ENCODE data around the gene PACRG. TPM values are rescaled to one million over a fixed set of nuclear protein-coding genes. Genes with fewer than 3 reads are reported as not detected.

The PACRG gene
- total RNA-seq, 1 experiment from 2014 or later, result 0.59 TPM

DNA sequence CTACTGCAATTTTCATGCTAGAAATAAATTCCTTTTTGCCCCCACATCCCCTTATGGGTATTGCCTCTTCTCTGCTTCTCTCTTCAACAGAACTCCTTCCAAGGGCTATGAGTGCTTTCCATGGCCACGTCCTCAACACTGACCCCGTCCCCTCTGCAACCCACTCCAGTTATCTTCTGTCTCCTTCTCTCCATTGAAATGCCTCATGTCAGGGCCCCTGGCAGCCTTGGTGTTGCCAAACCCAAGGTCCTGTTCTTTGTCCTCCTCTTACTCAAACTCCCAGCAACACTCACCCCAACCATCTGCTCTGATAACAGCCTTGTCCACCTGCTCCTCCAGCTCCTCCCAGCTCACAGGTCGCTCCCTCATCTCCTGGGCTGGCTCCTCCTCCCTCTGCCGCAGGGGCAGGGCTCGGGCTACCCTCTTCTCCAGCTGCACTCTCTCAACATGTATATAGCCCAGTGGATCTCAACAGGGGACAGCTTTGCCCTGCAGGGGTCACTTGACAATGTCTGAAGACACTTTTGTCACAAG lies 490.7 kb downstream of the PACRG start:
- in situ Hi-C loops (cut with HindIII; ENCODE audit: low pct_unique_long_range_greater_than_20kb, low sequenced_read_pairs) (no loop called here), intact Hi-C loops (cut with micrococcal nuclease; ENCODE audit: unreplicated experiment) (no loop called here)
- ChIA-PET CTCF (no interaction called here), POLR2A (no interaction called here)
- Histone ChIP-seq H3K4me1 (ENCODE audit: control insufficient read depth, insufficient read depth, low read length) (no peaks in the 10 kb centered on the region), H3K27me3 (ENCODE audit: control insufficient read depth, insufficient read depth, low read length) (no peaks in the 10 kb centered on the region), H3K9me3 (ENCODE audit: control insufficient read depth, insufficient read depth, low read depth, low read length) (no peaks in the 10 kb centered on the region), H3K27ac (ENCODE audit: low read length) (no peak overlapping the region), H3K4me3 (ENCODE audit: low read depth in 2 of 2, low read length in 2 of 2) (no peak overlapping the region), H3K36me3 (ENCODE audit: control insufficient read depth, insufficient read depth, low read length) (no peaks in the 10 kb centered on the region)
- no TSS peak for BruUV-seq (replicated peaks)
- ATAC-seq (no peak), DNase-seq (ENCODE audit: low read depth, low spot score) (no peak)
- TF ChIP-seq, protein P1, sequence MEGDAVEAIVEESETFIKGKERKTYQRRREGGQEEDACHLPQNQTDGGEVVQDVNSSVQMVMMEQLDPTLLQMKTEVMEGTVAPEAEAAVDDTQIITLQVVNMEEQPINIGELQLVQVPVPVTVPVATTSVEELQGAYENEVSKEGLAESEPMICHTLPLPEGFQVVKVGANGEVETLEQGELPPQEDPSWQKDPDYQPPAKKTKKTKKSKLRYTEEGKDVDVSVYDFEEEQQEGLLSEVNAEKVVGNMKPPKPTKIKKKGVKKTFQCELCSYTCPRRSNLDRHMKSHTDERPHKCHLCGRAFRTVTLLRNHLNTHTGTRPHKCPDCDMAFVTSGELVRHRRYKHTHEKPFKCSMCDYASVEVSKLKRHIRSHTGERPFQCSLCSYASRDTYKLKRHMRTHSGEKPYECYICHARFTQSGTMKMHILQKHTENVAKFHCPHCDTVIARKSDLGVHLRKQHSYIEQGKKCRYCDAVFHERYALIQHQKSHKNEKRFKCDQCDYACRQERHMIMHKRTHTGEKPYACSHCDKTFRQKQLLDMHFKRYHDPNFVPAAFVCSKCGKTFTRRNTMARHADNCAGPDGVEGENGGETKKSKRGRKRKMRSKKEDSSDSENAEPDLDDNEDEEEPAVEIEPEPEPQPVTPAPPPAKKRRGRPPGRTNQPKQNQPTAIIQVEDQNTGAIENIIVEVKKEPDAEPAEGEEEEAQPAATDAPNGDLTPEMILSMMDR (IDR thresholded peaks at IDR 0.05), result no peak
- no peak for TF ChIP-seq TCF7L2 (IDR thresholded peaks at IDR 0.05; ENCODE audit: low read depth, low read length)
- TF ChIP-seq, protein P2, sequence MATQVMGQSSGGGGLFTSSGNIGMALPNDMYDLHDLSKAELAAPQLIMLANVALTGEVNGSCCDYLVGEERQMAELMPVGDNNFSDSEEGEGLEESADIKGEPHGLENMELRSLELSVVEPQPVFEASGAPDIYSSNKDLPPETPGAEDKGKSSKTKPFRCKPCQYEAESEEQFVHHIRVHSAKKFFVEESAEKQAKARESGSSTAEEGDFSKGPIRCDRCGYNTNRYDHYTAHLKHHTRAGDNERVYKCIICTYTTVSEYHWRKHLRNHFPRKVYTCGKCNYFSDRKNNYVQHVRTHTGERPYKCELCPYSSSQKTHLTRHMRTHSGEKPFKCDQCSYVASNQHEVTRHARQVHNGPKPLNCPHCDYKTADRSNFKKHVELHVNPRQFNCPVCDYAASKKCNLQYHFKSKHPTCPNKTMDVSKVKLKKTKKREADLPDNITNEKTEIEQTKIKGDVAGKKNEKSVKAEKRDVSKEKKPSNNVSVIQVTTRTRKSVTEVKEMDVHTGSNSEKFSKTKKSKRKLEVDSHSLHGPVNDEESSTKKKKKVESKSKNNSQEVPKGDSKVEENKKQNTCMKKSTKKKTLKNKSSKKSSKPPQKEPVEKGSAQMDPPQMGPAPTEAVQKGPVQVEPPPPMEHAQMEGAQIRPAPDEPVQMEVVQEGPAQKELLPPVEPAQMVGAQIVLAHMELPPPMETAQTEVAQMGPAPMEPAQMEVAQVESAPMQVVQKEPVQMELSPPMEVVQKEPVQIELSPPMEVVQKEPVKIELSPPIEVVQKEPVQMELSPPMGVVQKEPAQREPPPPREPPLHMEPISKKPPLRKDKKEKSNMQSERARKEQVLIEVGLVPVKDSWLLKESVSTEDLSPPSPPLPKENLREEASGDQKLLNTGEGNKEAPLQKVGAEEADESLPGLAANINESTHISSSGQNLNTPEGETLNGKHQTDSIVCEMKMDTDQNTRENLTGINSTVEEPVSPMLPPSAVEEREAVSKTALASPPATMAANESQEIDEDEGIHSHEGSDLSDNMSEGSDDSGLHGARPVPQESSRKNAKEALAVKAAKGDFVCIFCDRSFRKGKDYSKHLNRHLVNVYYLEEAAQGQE (IDR thresholded peaks at IDR 0.05; ENCODE audit: insufficient read depth in 1 of 2, low read depth in 2 of 2, low read length in 1 of 2), result no peak
- TF ChIP-seq SIN3A (IDR thresholded peaks at IDR 0.05; ENCODE audit: borderline replicate concordance, insufficient read depth, low read depth, low read length), result no peak
- no peak for TF ChIP-seq POLR2AphosphoS5 (IDR thresholded peaks at IDR 0.05; ENCODE audit: low read depth, low read length)

DNA sequence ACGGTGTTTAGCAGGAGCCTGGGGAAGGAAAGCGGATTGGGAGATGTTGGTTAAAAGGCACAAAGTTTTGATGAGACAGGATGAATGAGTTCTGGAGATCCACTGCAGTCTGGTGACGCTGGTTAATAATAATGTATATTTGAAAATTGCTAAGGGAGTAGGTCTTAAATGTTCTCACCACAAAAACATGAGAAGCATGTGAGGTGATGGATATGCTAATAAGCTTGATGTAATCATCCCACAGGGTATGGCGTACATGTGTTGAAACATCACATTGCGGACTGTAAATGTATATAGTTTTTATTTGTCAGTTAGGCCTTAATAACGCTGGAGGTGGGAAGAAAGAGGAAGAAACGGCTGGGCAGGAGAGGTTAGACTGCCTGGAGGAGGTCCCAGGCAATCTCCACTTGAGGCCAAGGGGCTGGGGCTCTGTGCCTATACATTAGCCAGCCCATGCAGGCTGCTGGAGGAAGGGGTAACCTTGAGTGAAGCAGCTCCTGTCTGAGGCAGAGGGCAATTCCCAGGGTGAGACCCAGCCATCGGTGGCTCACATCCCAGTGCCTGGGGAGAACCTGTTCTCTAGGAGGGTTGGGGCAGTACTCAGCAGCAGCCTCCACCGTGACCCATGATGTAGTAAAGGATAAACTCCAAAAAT lies 498.5 kb downstream of the PACRG start:
- no peak for ATAC-seq
- intact Hi-C loops (cut with micrococcal nuclease; ENCODE audit: unreplicated experiment) (no loop called here), in situ Hi-C loops (cut with HindIII; ENCODE audit: low pct_unique_long_range_greater_than_20kb, low sequenced_read_pairs) (no loop called here)
- Histone ChIP-seq H3K27me3 (ENCODE audit: control insufficient read depth, insufficient read depth, low read length) (no peaks in the 10 kb centered on the region), H3K9me3 (ENCODE audit: control insufficient read depth, insufficient read depth, low read depth, low read length) (no peaks in the 10 kb centered on the region), H3K4me1 (ENCODE audit: control insufficient read depth, insufficient read depth, low read length) (no peaks in the 10 kb centered on the region), H3K27ac (ENCODE audit: low read length) (no peak overlapping the region), H3K36me3 (ENCODE audit: control insufficient read depth, insufficient read depth, low read length) (no peaks in the 10 kb centered on the region), H3K4me3 (ENCODE audit: low read depth in 2 of 2, low read length in 2 of 2) (no peak overlapping the region)
- no TSS peak for BruUV-seq (replicated peaks)
- CTCF ChIA-PET, result no interaction called here
- no peak for TF ChIP-seq SIN3A (IDR thresholded peaks at IDR 0.05; ENCODE audit: borderline replicate concordance, insufficient read depth, low read depth, low read length)
- TF ChIP-seq TCF7L2 (IDR thresholded peaks at IDR 0.05; ENCODE audit: low read depth, low read length), result no peak
- TF ChIP-seq, protein P1 (IDR thresholded peaks at IDR 0.05), result no peak
- TF ChIP-seq, protein P2 (IDR thresholded peaks at IDR 0.05; ENCODE audit: insufficient read depth in 1 of 2, low read depth in 2 of 2, low read length in 1 of 2), result no peak
- no peak for TF ChIP-seq POLR2AphosphoS5 (IDR thresholded peaks at IDR 0.05; ENCODE audit: low read depth, low read length)
- POLR2A ChIA-PET, result no interaction called here
- no peak for DNase-seq (ENCODE audit: low read depth, low spot score)
